Endothelial cell of umbilical vein (primary cell): ENCODE data around the gene GCNA. TPM values are rescaled to one million over a fixed set of nuclear protein-coding genes. Genes with fewer than 3 reads are reported as not detected.

ENCODE experiments used
- BruUV-seq: library from RNA; stranded (reverse); fragments of 400-500 nt; replicated peaks from 2 replicates; lab custom pipeline; 2021; lab: Mats Ljungman, UMichigan
- CTCF ChIA-PET: fragments of 300-600, 350-600 bp; sonication (Branson Sonifier 250); formaldehyde crosslinking; loops from one replicate; lab custom pipeline; 2021; ENCODE audit warnings: antibody characterized with exemption, inconsistent platforms; lab: Charles Lee
- POLR2A ChIA-PET: fragments of 300-600, 350-600 bp; sonication (Branson Sonifier 250); formaldehyde crosslinking; loops from one replicate; lab custom pipeline; 2021; ENCODE audit warnings: antibody characterized with exemption, inconsistent platforms; lab: Charles Lee
- DNase-seq: peaks from one replicate; pipeline ENCODE4 v3.0.0-alpha.2; 2011; ENCODE audit warnings: low read depth, low spot score
- FAIRE-seq: peaks from 2 replicates; lab custom pipeline; 2011; peaks lifted over from hg19 to GRCh38; lab: Jason Lieb, UNC
- H2AFZ ChIP-seq: 2 replicates; pipeline ENCODE4 v1.6.0; 2012; ENCODE audit warnings: low read depth, low read length, control low read depth, inconsistent platforms
- H3K27ac ChIP-seq: 2 replicates; pipeline ENCODE4 v1.5.1; 2011; ENCODE audit warnings: low read depth, mild to moderate bottlenecking, control low read depth, low read length, moderate library complexity; ENCODE audit not compliant: insufficient read depth
- H3K27me3 ChIP-seq, 2 experiments: 2 replicates each; pipeline versions ENCODE4 v1.6.0 to v1.6.1; 2011; ENCODE audit warnings: low read length in 2 of 2, mixed read lengths in 1 of 2; ENCODE audit not compliant: control insufficient read depth in 2 of 2, insufficient read depth in 2 of 2
- H3K36me3 ChIP-seq, 2 experiments: 2 replicates in 1 of 2; 3 replicates in 1 of 2; pipeline ENCODE4 v1.5.1; 2011; ENCODE audit warnings: low read length in 2 of 2, mild to moderate bottlenecking in 1 of 2, moderate library complexity in 1 of 2; ENCODE audit not compliant: control insufficient read depth in 2 of 2, insufficient read depth in 2 of 2; ENCODE audit errors: extremely low read depth in 1 of 2
- H3K4me1 ChIP-seq: 3 replicates; pipeline ENCODE4 v1.5.1; 2011; ENCODE audit warnings: mild to moderate bottlenecking, low read length; ENCODE audit not compliant: control insufficient read depth, insufficient read depth; ENCODE audit errors: extremely low read depth
- H3K4me2 ChIP-seq: 2 replicates; pipeline ENCODE4 v1.6.1; 2011; ENCODE audit warnings: low read length, control low read depth, mixed read lengths; ENCODE audit not compliant: insufficient read depth
- H3K4me3 ChIP-seq, 3 experiments: fragments of 200-600 bp in 1 of 3; sonication (generic), shearing (Covaris generic) in 1 of 3; replicated peaks in 1 of 3; 2 replicates each; pipeline ENCODE4 v1.5.1; 2011 to 2016; ENCODE audit warnings: control low read depth in 3 of 3, low read length in 3 of 3, mild to moderate bottlenecking in 2 of 3, inconsistent platforms in 1 of 3, low read depth in 1 of 3, moderate library complexity in 1 of 3; ENCODE audit not compliant: insufficient read depth in 1 of 3
- H3K79me2 ChIP-seq: 2 replicates; pipeline ENCODE4 v1.6.0; 2012; ENCODE audit warnings: low read length, inconsistent platforms; ENCODE audit not compliant: control insufficient read depth, insufficient read depth
- H3K9ac ChIP-seq: replicated peaks from 2 replicates; pipeline ENCODE3; 2011; ENCODE audit warnings: low read length, control low read depth; ENCODE audit not compliant: insufficient read depth; ENCODE audit errors: extremely low read depth
- H3K9me1 ChIP-seq: replicated peaks from 3 replicates; pipeline ENCODE4 v1.6.0; 2011; ENCODE audit warnings: mild to moderate bottlenecking, low read length; ENCODE audit not compliant: control insufficient read depth, insufficient read depth; ENCODE audit errors: extremely low read depth
- H3K9me3 ChIP-seq: replicated peaks from 2 replicates; pipeline ENCODE4 v1.5.1; 2012; ENCODE audit warnings: low read length, inconsistent platforms; ENCODE audit not compliant: control insufficient read depth, insufficient read depth
- H4K20me1 ChIP-seq: replicated peaks from 2 replicates; pipeline ENCODE3; 2011; ENCODE audit warnings: mild to moderate bottlenecking, low read length; ENCODE audit not compliant: control insufficient read depth, insufficient read depth; ENCODE audit errors: extremely low read depth
- CTCF ChIP-seq, 2 donors: IDR thresholded peaks; 1 replicate in 1 of 2; 2 replicates in 1 of 2; pipeline ENCODE4 v1.5.1; 2011; ENCODE audit warnings: low read length in 2 of 2, mild to moderate bottlenecking in 2 of 2, moderate library complexity in 2 of 2, control low read depth in 1 of 2, inconsistent platforms in 1 of 2, low read depth in 1 of 2; ENCODE audit not compliant: insufficient read depth in 1 of 2; ENCODE audit errors: extremely low read depth in 1 of 2
- EZH2 ChIP-seq: IDR thresholded peaks from 2 replicates; pipeline ENCODE4 v1.6.1; 2012; ENCODE audit warnings: borderline replicate concordance, low read depth, mild to moderate bottlenecking, moderate library complexity, low read length, inconsistent platforms; ENCODE audit not compliant: severe bottlenecking
- FOS ChIP-seq: IDR thresholded peaks from 2 replicates; pipeline ENCODE4 v1.6.1; 2011; ENCODE audit warnings: mild to moderate bottlenecking, low read length, moderate library complexity, borderline replicate concordance; ENCODE audit not compliant: insufficient read depth
- GATA2 ChIP-seq: IDR thresholded peaks from 2 replicates; pipeline ENCODE4 v1.7.0; 2011; ENCODE audit warnings: low read depth, mild to moderate bottlenecking, moderate library complexity, mixed read lengths, low read length; ENCODE audit not compliant: insufficient read length, insufficient read depth
- JUN ChIP-seq: IDR thresholded peaks from 2 replicates; pipeline ENCODE4 v1.6.1; 2011; ENCODE audit warnings: borderline replicate concordance, low read depth; ENCODE audit not compliant: insufficient read length, insufficient read depth
- MYC ChIP-seq: IDR thresholded peaks from one replicate; pipeline ENCODE4 v1.6.1; 2011; ENCODE audit warnings: mild to moderate bottlenecking, low read depth, low read length
- POLR2A ChIP-seq: IDR thresholded peaks from 2 replicates; pipeline ENCODE4 v1.6.1; 2012; ENCODE audit warnings: low read depth, mild to moderate bottlenecking, control low read depth, low read length
- POLR2AphosphoS5 ChIP-seq: IDR thresholded peaks from 2 replicates; pipeline ENCODE4 v1.6.1; 2012; ENCODE audit warnings: low read depth, mild to moderate bottlenecking, control low read depth, low read length, moderate library complexity; ENCODE audit not compliant: insufficient read depth
- dilution Hi-C: fragments of 300-500 bp; cut with MboI; formaldehyde crosslinking; loops from one replicate; pipeline ENCODE4 v1.15.0; 2019; ENCODE audit warnings: low sequenced_read_pairs; ENCODE audit not compliant: extremely low pct_ligation_motif_present
- intact Hi-C: fragments of 100-400 bp; cut with micrococcal nuclease; formaldehyde crosslinking; loops from one replicate; pipeline ENCODE4 v1.10.0; 2022
- polyA plus RNA-seq, 4 experiments: library from polyadenylated mRNA; depleted of rRNA in 3 of 4; stranded (reverse) in 3 of 4; unstranded in 1 of 4; fragments of >200 nt; gene quantifications; 2 replicates each; pipeline versions ENCODE4 v1.2.1 to v1.2.3, GENCODE V29; 2011 to 2012; ENCODE audit warnings: missing spikeins in 1 of 4
- total RNA-seq: library from RNA; stranded (reverse); gene quantifications from 2 replicates; pipeline ENCODE4 v1.2.3, GENCODE V29; 2021
- TF ChIP-seq, protein P1 (sequence below): IDR thresholded peaks from 2 replicates; pipeline ENCODE4 v1.6.1; 2011; ENCODE audit not compliant: insufficient read depth, insufficient read length

The GCNA gene
- total and polyA plus RNA-seq, 2 donors (not counting 3 experiments of a cell fraction or from before 2014, with no cell fraction given): 1.0 to 4.0 TPM

GRCh38 chrX:71603618-71604017 lies 25.4 kb downstream of the GCNA start:
- no peak for DNase-seq
- H3K36me3 ChIP-seq: peaks cover 0 to 10% of the 10 kb centered on the region in 2 experiments
- no peak overlapping the region for H3K4me2 ChIP-seq
- H3K9me1 ChIP-seq: no peaks in the 10 kb centered on the region
- H3K79me2 ChIP-seq: no peaks in the 10 kb centered on the region
- no peak for FAIRE-seq
- BruUV-seq: no TSS peak
- no peak for TF ChIP-seq JUN
- TF ChIP-seq POLR2A: no peak
- TF ChIP-seq EZH2: no peak
- no peak for TF ChIP-seq POLR2AphosphoS5
- TF ChIP-seq GATA2: no peak
- no peak for TF ChIP-seq MYC
- TF ChIP-seq FOS: no peak
- TF ChIP-seq, protein P1, sequence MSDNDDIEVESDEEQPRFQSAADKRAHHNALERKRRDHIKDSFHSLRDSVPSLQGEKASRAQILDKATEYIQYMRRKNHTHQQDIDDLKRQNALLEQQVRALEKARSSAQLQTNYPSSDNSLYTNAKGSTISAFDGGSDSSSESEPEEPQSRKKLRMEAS: no peak
- TF ChIP-seq CTCF (IDR thresholded peaks at IDR 0.05; ENCODE audit: extremely low read depth in 1 of 2, insufficient read depth in 1 of 2, low read depth in 1 of 2, low read length in 2 of 2): no peak
- dilution Hi-C loops (no loop called here), intact Hi-C loops (no loop called here)
- no peaks in the 10 kb centered on the region for H4K20me1 ChIP-seq
- H3K9ac ChIP-seq: no peak overlapping the region
- ChIA-PET CTCF (no interaction called here), POLR2A (no interaction called here)
- H3K4me3 ChIP-seq: no peak overlapping the region
- H2AFZ ChIP-seq: no peak overlapping the region
- no peak overlapping the region for H3K27ac ChIP-seq
- peaks cover 27% of the 10 kb centered on the region for H3K4me1 ChIP-seq
- no peaks in the 10 kb centered on the region for H3K27me3 ChIP-seq
- no peaks in the 10 kb centered on the region for H3K9me3 ChIP-seq
